Adipocyte (in vitro differentiated cells): ENCODE measurements around the gene WNT9A.

Experiments
- DNase-seq: peaks from one replicate; pipeline ENCODE4 v3.0.0-alpha.2; 2015; ENCODE audit warnings: low read depth
- H3K27me3 ChIP-seq: replicated peaks from 2 replicates; pipeline ENCODE4 v1.7.0; 2013; ENCODE audit warnings: mild to moderate bottlenecking, low read length, moderate library complexity; ENCODE audit not compliant: control insufficient read depth, insufficient read depth
- H3K36me3 ChIP-seq: 2 replicates; pipeline ENCODE4 v1.7.0; 2013; ENCODE audit warnings: low read length, mild to moderate bottlenecking, moderate library complexity; ENCODE audit not compliant: control insufficient read depth, insufficient read depth, severe bottlenecking
- H3K4me1 ChIP-seq: 2 replicates; pipeline ENCODE4 v1.7.0; 2013; ENCODE audit warnings: mild to moderate bottlenecking, low read length, moderate library complexity; ENCODE audit not compliant: control insufficient read depth, insufficient read depth
- H3K4me3 ChIP-seq: 2 replicates; pipeline ENCODE4 v1.7.0; 2013; ENCODE audit warnings: mild to moderate bottlenecking, low read length, moderate library complexity
- H3K9ac ChIP-seq: 2 replicates; pipeline ENCODE4 v1.7.0; 2013; ENCODE audit warnings: mild to moderate bottlenecking, low read length, moderate library complexity
- H3K9me3 ChIP-seq: 2 replicates; pipeline ENCODE4 v1.7.0; 2013; ENCODE audit warnings: mild to moderate bottlenecking, low read length, moderate library complexity; ENCODE audit not compliant: control insufficient read depth

WNT9A gene

DNA sequence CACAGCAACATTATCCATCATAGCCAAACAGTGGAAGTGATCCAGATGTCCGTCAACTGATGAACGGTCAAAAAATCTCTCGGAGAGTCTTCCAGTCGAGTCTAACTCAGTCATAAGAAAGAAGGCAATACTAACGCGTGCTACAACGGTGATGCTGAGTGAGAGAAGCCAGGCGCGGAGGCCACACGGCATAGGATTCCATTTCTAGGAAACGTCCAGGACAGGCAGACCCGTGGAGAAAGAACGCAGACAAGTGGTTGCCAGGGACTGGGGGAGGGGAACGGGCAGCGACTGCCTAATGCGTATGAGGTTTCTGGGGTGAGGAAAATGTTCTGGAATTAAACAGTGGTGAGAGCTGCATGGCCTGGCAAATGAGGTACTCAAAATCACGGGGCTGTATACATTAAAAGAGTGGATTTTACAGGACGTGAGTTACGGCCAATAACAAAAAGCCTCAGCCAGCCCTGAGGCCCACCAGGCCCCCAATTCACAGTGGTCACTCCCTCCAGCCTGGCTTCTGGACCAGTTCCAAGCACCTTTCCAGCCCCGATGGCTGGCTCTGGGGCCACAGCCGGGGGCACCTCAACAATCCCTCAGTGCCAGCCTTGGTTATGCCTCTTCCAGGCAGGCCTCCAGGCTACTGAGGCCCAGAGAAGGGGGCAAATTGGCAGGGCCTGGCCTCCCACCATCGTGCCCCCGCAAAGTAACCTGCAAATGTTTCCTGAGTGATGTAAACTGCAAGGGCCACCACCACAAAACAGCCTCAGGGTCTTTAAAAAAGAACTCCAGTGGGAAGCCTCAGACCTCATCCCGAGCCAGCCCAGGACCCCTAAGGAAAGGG is 3.4 kb downstream of the WNT9A start:
- H3K9me3 ChIP-seq, result no peaks in the 10 kb centered on the region
- peaks cover 18% of the 10 kb centered on the region for H3K4me1 ChIP-seq
- H3K36me3 ChIP-seq, result no peaks in the 10 kb centered on the region
- H3K4me3 ChIP-seq, result no peak overlapping the region
- H3K9ac ChIP-seq, result no peak overlapping the region
- no peak for DNase-seq
- peaks cover 3% of the 10 kb centered on the region for H3K27me3 ChIP-seq

DNA sequence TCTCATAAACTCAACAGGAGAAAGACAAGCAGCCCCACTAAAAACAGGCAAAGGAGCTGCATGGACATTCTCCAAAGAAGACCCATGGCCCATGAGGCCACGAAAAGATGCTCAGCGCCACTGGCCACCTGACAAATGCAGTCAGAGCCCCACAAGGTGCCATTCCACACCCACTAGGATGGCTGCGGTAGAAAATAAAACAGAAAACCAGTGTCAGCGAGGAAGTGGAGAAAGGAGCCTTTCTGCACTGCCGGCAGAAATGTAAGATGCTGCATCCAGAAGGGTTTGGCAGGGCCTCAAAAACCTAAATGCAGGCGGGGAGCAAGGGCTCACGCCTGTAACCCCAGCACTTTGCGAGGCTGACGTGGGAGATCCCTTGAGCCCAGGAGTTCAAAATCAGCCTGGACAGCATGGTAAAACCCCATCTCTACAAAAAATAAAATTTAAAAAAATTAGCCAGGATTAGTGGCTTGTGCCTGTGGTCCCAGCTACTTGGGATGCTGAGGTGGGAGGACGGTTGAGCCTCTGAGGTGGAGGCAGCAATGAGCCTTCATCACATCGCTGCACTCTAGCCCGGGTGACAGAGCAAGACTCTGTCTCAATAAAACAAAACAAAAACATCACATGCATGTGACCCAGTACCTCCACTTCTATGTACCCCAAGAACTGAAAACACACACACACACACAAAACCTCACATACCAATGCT is 4.2 kb downstream of the WNT9A start:
- peaks cover 17% of the 10 kb centered on the region for H3K4me1 ChIP-seq
- H3K4me3 ChIP-seq, result no peak overlapping the region
- peaks cover 3% of the 10 kb centered on the region for H3K27me3 ChIP-seq
- H3K9me3 ChIP-seq, result no peaks in the 10 kb centered on the region
- H3K9ac ChIP-seq, result no peak overlapping the region
- DNase-seq, result no peak
- no peaks in the 10 kb centered on the region for H3K36me3 ChIP-seq

DNA sequence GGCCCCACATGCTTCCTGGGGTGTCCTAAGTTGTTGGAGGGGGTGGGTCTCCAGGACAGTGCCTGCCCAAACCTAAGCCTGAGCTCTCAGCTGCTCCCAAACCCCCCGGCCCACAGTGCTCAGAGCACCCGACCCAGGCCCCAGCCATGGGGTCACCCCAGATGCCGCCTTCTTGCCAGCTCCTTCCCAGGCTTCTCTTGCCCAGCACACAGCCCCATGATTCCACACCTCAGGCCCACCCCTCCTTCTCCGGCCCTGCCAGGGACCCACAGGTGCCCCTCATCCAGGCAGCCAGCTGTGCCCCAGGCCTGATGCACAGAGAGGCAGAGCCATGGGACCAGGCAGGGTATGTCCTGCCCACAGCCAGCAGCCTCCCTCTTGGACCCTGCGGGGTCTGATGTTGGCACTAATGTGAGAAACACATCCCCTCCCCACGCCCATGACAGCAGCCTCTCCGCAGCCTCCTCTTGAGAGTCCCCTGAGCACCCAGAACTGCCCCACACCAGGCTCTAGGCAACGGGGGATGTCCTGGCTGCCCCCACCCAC is 4.9 kb downstream of the WNT9A start:
- no peak overlapping the region for H3K4me3 ChIP-seq
- H3K9me3 ChIP-seq, result no peaks in the 10 kb centered on the region
- peaks cover 15% of the 10 kb centered on the region for H3K4me1 ChIP-seq
- H3K27me3 ChIP-seq, result peaks cover 3% of the 10 kb centered on the region
- DNase-seq, result no peak
- no peaks in the 10 kb centered on the region for H3K36me3 ChIP-seq
- no peak overlapping the region for H3K9ac ChIP-seq

DNA sequence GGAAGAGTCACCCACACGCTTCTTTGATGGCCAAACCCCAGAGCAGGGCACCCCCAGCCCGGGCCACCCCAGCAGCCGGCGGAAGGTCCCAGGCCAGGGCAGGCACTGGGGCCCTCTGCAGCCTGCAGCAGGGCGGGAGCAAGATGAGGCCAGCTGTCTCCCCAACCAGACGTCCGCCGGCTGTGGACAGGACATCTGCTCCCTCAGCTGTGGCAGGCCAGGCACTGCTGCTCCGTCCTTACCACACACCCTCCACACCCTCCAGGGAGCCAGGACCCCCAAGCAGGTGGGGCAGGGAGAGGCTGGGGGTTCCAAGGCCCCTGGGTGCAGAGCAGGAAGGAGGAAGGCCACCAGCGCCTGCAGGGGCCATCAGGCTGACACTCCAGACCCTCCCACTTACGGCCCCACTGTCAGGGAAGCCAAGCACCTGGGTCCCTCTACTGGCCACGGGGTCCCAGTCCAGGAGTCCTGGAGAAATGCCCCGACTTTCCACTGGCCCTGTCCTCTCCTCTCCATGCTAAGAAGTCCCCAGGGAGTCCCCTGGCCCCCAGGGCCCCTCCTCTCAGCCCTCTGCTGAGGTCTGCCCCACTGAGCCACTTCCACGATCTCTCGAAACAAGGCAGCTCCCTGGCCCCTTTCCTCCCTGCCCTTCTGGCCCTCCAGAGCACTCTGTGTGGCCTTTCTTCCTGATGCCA is 5.6 kb downstream of the WNT9A start:
- peaks cover 3% of the 10 kb centered on the region for H3K27me3 ChIP-seq
- H3K36me3 ChIP-seq, result no peaks in the 10 kb centered on the region
- no peak for DNase-seq
- no peak overlapping the region for H3K9ac ChIP-seq
- H3K9me3 ChIP-seq, result no peaks in the 10 kb centered on the region
- H3K4me3 ChIP-seq, result no peak overlapping the region
- H3K4me1 ChIP-seq, result peaks cover 13% of the 10 kb centered on the region

DNA sequence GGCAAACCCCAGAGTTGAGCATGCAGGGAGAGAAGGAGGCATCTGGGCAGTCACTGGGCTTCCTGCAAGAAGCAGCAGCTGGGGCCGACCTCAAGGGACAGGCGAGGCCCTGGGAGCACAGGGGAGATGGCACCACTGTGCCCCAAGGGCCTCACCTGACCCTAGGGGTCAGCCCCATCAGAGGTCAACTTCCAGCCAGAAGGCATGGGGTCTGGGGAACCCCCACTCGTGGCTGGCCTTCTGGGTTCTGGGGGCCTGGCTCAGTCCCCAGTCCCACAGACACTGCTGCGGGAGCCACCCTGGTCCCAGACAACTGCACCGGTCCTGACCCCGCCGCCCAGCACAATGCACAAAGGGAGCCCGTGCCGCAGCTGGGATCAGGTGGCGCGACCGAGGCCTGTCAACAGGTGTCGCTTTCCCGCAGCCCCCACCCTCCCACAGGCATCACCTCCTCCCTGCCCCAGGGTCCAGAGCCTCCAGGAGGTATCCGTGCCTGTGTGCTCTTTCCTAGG is 6.2 kb downstream of the WNT9A start:
- Histone ChIP-seq H3K9ac (no peak overlapping the region), H3K36me3 (no peaks in the 10 kb centered on the region), H3K4me1 (peaks cover 12% of the 10 kb centered on the region), H3K9me3 (no peaks in the 10 kb centered on the region), H3K4me3 (no peak overlapping the region), H3K27me3 (peaks cover 3% of the 10 kb centered on the region)
- DNase-seq, result no peak

DNA sequence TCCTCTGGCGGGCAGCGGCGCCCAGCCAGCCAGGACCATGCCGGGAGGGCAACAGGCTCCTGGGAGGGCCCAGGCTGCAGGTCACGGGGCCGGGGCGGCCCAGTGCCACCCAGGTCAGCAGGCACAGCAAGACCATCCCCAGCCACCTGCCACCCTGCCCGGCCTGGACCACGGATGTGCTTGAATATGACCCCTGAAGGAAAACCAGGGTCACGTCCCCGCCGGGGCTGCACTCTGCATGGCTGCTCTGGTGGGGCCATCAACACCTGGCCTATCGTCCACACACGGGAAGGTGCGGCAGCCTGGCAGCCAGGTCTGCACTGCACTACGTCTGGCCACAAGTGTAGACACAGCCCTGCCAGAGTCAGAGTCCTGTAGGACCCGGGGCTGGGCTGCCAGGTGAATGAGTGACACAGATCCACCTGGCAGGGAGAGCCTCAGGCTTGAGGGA is 6.9 kb downstream of the WNT9A start:
- Histone ChIP-seq H3K9me3 (no peaks in the 10 kb centered on the region), H3K4me1 (peaks cover 5% of the 10 kb centered on the region), H3K9ac (no peak overlapping the region), H3K4me3 (no peak overlapping the region), H3K36me3 (no peaks in the 10 kb centered on the region), H3K27me3 (peaks cover 3% of the 10 kb centered on the region)
- no peak for DNase-seq

DNA sequence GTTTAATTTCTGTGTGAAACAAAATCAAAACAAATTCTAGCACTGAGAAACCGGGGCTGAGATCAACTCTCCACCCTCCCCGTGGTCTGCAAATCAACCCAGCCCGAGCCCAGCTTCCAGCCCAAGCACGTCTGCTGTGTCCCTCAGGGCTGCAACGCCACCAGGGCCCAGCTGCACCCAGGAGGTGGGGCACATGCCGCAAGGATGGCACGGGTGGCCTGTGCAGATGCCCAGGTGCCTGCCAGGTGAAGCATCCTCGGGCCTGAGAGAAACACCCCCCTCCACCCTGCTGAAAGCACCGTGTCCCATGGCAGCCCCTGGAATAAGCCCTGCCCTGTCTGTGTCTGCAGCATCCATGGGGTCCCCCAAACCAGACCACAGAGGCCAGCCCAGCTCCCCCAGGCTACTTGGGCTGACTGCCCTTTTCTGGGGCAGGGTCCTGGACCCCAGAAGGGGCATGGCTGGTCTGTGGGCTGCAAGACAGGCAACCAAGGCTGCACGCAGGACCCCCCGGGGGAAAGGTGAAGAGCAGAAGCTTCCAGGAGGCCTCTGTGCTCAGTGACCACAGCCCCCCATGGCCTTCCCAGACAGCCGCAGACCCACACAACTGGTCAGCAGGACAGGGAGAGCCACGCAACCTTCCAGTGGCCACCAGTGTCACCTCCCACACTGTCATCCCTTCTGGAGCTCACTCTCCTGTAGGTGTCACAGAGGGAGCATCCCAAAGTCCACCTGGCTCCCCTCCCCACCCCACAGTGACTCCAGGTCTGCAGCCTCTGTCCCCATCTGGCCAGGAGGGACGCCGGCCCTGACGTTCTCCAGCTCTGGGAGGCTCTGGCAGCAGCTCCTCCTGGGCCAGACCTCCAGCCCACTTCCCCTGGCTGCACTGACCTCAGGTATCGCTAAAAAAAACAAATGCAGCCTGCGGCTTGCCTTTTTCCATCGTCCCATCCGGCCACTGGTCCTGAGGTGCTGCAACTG is 7.7 kb downstream of the WNT9A start:
- Histone ChIP-seq H3K27me3 (peaks cover 3% of the 10 kb centered on the region), H3K36me3 (no peaks in the 10 kb centered on the region), H3K4me1 (no peaks in the 10 kb centered on the region), H3K9ac (no peak overlapping the region), H3K9me3 (no peaks in the 10 kb centered on the region), H3K4me3 (no peak overlapping the region)
- DNase-seq, result no peak

DNA sequence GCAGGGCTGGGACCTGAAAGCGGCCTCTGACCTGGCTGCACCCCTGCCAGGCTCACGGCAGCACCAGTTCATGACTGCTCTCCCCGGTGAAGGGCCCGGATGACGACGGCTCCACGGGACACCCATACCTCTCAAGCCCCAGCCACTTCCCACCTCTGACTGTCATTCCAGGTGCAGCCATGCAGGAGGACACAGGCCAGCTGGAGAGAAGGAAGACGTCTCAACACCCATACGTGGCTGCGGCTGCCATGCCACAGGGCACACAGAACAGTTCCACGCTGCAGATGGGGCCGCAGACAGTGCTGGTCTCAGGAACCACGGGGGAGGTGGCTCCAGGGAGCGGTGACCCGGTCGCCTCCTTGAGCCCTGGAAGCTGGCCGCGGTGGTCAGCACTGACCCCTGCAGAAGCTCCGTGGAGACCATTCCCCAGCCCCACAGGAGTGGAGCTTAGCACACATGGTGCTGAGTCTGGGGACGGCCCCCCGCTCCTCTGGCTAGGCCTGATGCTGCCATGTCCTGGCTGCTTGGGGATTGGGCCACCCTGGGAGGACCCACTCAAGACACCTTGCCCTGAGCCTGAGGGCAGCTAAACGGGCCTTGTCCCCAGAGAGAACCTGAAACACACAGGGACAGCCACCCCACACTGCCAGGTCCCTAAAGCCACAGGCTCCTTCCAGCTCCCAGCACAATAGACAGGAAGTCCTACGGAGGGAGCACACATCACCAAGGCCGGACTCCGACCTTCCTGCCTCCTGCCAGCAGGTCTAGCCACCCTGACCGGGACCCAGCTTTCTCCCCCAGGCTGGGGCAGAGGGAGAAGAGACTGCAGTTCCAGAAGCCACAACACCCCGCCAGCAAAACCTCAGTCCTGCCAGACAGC is 8.6 kb downstream of the WNT9A start:
- Histone ChIP-seq H3K4me1 (peaks cover 6% of the 10 kb centered on the region), H3K9me3 (no peaks in the 10 kb centered on the region), H3K36me3 (no peaks in the 10 kb centered on the region), H3K9ac (no peak overlapping the region), H3K27me3 (peaks cover 3% of the 10 kb centered on the region), H3K4me3 (no peak overlapping the region)
- no peak for DNase-seq

DNA sequence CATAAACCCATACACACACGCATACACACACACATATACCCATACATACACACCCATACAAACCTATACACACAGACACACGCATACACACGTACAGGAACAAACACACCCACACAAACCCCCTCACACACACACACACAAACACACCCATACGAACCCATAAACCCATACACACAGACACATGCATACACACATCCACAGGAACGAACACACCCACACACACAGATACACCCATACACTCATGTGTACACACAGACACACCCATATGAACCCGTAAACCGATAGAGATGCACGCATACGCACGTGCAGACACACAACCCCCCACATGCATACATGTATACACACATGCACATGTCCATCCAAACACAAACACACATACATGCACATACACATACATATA is 9.5 kb downstream of the WNT9A start:
- DNase-seq, result no peak
- Histone ChIP-seq H3K9ac (no peak overlapping the region), H3K27me3 (peaks cover 3% of the 10 kb centered on the region), H3K4me1 (peaks cover 12% of the 10 kb centered on the region), H3K36me3 (no peaks in the 10 kb centered on the region), H3K9me3 (no peaks in the 10 kb centered on the region), H3K4me3 (no peak overlapping the region)

DNA sequence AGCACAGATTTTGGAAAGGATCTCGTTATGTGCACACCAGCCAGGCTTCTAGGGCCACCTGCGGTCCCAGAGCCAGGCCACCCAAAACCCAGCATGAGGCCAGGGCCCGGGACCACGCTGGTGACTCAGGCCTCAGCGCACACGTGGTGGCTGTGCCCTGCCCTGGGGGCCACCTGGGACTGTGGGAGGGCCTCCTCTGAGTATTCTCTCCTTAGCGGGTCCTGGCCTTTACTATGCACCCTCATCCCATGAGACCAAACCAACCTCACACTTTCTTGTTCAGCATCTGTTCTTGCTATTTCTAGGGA is 9.9 kb downstream of the WNT9A start:
- Histone ChIP-seq H3K9me3 (peaks cover 2% of the 10 kb centered on the region), H3K9ac (no peak overlapping the region), H3K27me3 (peaks cover 3% of the 10 kb centered on the region), H3K4me1 (peaks cover 12% of the 10 kb centered on the region), H3K4me3 (no peak overlapping the region), H3K36me3 (no peaks in the 10 kb centered on the region)
- no peak for DNase-seq
